Measurements from ENCODE around the gene PPP1R12B.
"Not testable (repeated sequence)": the region's sequence is repeated elsewhere in the genome, so short reads cannot be mapped to it uniquely, and the experiment has no call there.

The PPP1R12B gene

DNA sequence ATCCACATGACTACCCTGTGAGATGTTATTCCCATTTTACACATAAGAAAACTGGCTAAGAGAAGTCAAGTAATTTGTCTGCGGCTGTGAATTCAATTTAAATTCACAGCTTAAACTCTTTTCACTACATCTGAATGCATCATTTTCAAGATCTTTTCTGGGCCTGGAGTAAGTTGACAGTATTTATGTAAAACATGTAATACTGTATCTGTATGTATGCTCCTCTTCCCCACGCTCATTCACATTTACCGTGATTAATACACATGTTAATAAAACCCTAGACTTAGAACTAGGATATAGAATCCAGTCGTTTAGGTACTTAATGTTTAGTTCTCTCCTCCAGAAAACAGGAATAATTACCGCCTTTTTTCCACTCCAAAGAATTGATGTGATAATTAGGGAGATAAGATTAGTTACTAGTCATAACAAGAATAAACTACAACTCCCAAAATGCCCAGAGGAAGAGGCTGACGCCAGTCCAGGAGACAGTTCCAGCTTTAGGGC lies 442 bp upstream of the PPP1R12B start:
- DNase-seq = no peak

DNA sequence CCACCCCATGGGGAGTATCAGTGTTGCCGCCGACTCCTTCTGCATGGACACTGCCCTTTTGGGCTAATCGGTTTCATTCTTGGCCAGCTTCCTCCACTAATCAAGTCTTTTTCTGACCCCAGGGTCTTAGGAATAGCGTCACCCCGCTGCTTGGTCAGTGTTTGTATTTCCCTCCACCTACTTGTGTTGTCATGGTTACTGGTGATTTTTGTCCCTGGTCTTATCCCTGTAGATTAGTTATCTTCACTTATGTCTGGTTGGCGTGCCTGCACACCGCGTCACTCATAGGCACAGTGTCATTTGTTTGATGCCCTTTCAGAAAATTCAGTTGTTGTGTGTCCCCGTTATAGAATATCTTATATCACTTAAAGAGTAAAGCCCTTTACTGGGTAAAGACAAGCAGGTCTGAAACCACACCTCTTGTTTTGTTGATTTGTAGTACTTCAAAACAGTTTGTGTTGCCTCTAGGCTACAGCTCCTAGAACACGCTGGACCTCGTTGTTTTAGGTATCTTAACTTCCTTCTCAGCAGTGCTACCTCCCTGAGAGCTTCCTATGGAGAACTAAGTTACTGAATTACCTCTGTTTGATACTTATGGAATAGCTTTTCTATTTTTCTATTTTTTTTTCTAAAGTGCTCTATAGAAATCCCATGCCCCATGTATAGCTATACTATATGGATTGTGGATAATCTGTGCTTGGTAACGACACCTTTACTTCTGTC lies 868 bp downstream of the PPP1R12B start:
- no peak for DNase-seq

DNA sequence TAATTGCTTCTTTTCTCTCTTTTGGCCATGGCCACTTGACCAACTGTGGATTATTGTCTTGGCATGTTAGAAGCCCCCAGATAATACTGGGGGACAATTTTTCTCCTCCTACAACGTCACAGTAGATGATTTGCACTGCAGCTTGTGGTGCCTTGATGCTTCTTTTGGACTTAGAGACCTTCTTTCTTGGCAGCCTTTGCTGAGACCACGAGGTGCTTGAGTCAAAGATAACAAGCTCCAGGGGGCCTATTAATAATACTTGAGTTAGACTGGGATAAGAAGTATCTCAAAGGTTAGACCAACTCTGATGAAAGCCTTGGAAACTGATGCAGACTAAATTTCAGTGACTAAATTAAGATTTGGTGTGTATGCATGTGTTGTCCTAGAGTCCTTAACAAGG lies 3.2 kb downstream of the PPP1R12B start:
- no peak for DNase-seq

DNA sequence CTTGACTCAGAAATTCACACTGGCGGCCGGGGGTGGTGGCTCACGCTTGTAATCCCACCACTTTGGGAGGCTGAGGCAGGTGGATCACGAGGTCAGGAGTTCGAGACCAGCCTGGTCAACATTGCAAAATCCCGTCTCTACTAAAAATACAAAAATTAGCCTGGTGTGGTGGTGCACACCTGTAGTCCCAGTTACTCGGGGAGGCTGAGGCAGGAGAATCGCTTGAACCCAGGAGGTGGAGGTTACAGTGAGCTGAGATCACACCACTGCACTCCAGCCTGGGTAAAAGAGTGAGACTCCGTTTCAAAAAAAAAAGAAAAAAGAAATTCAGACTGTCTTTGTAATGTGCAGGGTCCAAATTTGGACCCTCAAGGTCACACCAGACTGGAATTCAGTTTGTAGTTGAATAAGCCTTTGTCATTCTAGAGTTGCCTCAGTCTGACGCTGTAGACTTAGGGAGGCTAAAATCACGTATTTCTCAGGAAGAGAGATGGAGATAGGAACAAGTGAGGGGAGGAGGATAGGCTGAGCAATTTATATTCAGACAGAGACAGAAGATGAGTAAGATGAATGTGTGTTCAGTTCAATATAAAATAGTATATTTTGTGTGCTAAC lies 4.2 kb downstream of the PPP1R12B start:
- not testable (repeated sequence) for DNase-seq

DNA sequence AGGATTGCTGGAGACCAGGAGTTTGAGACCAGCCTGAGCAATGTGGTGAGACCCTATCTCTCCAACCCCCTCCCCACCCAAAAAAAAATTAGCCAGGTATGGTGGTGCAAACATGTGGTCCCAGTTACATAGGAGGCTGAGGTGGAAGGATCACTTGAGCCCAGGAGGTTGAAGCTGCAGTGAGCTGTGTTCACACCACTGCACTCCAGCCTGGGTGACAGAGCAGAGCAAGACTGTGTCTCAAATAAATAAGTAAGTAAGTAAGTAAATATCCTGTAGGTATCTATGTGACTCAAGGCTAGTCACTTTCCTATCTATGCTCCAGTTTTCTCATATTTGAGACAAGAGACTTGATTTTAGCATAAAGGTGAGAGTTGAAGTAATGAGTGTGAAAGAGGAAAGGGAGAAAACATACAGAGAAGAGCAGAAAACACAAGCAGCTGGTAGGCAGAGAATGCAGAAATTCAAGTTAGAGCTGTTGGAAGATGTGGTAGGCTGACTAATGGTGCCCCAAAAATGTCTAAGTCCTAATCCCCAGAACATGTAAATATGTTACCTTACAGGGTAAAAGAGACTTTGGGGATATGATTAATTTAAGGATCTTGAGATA lies 7.5 kb downstream of the PPP1R12B start:
- no peak for DNase-seq

DNA sequence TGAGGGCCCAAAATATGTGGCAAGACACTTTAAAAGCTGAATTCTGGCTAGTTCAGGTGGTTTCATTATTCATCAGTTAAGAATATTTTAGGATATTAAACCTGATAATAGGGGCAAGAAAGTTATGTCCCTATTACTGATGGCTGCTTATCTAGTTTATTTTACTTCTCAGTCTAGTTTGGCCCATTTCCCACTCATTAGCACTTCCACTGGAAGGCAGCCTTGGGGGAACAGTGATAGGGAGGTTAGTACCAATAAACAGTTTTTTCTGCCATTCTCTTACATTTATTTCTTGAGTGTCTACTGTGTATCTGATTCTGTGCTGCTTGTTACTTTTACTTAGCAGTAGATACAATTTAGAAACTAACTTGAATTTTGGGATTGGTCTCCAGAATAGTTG lies 9.0 kb downstream of the PPP1R12B start:
- no peak for DNase-seq

DNA sequence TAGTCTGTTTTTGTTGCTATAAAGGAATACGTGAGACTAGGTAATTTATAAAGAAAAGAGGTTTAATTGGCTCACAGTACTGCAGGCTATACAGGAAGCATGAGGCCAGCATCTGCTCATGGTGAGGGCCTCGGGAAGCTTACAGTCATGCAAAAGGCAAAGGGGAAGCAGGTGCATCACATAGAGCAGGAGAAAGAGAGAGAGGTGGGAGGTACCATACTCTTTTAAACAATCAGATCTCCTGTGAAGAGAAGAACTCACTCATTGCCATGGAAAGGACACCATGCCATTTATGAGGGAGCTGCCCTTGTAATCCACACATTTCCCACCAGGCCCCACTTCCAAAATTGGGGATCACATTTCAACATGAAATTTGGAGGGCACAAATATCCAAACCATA lies 12.7 kb downstream of the PPP1R12B start:
- no peak for DNase-seq

DNA sequence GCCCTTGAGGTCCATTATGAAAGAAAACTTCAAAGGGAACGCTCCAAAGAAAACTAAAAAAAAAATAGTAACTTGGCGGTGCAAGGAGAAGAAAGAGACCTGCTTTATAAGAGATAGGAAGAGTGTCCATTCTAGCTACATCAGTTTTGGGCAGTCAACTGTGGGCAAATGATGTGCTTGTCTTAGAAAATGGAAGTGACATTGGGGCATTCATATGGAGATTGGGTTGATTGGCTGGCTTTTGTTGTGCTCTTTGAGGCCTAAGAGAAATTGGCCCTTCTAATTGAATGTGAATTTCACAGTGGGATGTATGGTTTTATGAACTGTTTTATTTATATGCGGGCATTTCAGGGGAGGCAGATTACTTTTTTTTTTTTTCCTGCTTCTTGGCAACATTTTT lies 13.2 kb downstream of the PPP1R12B start:
- DNase-seq = no peak

DNA sequence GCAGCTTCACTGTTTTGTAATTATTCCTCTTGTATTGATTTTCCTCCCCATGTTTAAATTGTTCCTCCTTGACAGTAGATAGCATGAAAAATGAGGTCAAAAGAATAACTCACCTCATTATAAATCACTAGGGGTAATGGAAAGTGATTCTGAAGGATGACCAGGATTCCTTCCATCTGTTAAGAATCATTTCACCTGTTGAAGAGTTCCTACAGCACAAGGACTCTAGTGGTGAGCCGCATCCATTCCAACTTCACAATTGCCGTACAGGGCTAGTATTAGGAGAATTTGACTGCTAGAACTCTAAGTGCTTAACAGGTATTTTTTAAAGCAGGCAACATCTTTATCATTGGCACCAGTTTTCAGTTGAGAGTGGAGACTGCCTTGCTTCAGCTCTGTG lies 13.7 kb downstream of the PPP1R12B start:
- DNase-seq = no peak

DNA sequence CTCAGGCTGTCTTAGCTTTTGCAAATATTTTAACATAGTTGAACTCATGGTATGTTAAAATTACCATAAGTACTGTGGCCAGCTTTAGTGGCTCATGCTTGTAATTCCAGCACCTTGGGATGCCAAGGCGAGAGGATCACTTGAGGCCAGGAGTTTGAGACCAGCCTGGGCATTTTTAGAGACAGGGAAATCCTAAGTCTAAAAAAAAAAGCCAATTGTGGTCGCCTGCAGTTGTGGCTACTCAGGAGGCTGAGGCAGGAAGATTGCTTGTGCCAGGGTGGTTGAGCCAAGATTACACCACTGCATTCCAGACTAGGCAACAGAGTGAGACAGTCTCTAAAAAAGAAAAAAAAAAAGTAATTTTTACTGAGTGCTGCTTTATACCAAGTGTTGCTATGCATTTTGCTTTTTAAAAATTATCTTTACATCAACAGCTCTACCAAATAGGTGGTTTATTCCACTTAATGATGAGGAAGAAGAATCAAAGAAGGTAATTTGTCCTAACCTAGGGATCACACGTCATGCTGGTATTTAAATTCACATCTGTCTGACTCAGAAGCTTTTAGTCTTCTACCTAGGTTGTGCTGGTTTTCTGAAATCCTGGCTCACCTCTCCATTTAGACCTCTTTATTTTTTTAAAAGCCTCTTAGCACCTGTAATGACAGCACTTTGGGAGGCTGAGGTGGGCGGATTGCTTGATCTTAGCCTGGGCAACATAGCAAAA lies 16.8 kb downstream of the PPP1R12B start:
- no peak for DNase-seq

DNA sequence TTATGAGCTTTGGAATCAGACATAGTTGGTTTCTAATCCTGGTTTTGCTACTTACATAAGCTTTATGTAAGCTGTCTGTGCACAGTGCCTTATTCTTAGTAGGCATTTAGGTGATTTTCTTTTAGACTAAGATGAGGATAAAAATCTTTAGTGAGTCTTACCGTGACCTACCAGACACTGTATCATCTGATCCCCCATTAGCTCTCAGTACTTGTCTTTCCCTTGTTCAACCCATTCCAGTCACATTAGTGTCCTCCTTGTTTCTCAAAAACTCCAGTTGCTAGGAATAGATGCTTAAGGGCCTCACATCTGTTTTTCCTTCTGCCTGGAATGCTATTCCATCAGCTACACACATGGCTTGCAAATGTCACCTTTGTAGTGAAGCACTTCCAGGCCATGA lies 18.8 kb downstream of the PPP1R12B start:
- DNase-seq = no peak

DNA sequence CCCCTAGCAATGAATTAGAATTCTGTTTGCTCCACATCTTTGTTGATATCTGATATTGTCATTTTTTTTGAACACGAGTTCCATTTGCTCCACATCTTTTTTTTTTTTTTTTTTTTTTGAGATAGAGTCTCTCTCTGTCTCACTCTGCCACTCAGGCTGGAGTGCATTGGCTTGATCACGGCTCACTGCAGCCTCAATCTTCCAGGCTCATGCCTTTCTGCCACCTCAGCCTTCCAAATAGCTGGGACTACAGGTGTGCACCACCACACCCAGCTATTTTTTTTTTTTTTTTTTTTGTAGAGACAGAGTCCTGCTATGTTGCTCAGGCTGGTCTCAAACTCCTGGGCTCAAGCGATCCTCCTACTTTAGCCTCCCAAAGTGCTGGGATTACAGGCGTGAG lies 22.4 kb downstream of the PPP1R12B start:
- DNase-seq = not testable (repeated sequence)

DNA sequence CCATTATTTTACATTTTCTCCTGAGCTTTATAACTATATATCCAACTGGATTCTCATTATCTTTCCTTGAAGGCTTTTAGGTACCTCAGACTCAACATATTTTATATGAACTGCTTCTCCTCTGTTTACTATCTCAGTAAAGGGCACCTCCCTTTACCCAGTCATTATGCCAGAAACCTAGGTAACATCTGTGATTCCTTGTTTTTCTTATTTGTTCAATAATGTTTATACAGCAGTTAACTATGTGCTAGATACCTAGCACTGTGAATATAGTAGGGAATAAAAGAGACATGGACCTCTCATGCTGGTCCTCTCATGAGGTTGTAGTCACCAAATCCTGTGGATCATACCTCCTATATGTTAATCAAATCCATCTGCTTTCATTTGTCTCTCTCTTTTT lies 25.6 kb downstream of the PPP1R12B start:
- DNase-seq = no peak

DNA sequence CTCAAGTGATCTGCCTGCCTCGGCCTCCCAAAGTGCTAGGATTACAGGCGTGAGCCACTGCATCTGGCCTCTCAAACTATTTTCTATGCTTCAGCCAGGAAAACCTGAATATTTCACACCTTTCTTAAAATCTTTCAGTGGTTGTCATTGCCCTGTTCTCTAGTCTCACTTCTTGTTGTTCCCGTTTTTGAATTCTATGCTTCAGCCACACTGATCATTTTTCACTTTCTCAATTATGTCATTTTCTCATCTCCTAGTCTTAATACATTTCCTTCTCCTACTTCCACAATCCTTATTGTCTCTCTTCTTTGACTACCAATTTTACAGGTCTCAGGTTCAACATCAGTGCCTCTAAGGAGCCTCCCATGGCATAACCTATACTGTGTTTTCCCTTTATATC lies 26.7 kb downstream of the PPP1R12B start:
- DNase-seq = not testable (repeated sequence)

DNA sequence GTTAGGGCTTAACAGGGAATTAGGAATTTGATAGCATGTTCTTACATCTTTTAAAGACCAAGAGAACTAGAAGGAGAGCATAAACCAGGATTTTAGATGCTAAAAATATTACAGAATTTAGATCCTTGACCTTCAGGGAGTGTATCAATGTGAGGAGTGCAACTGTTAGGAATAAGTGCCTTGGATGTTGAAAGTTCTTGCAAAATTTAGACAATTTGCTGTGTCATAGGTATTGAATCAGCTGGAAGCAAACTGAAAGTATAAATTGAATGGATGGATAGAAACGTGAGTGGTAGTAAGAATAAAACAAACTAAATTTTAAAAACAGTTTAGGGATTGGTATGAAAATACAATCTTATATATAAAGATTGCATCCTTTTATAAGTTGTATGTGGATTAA lies 27.7 kb downstream of the PPP1R12B start:
- no peak for DNase-seq

DNA sequence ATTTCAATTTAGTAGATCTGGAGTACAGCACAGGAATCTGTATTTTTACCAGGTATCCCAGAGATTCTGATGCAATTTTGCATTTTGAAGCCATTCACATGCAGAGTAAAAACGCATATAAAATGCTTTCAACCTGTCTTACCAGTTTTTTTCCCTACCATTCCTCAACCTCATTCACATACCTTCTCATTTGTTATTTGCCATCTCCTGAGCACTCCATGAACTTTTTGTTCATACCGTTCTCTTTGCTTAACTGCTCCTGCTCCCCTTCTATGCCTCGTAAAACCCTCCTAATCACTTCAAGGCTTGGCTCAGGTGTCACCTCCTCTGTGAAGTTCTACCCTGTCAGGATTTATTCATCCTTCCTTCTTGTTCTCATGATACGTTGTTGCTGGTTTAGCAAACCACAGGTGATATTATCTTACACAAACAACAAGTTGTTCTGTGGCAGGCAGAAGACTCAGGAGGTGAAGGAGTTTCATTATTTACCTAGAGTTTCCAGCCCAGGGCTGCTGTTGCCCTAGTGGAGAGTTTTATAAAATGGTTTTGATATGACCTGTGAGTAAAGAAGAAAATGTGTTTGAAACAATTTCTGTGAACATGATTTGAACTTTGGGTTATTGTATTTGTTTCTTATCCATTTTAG lies 31.5 kb downstream of the PPP1R12B start:
- DNase-seq = not testable (repeated sequence)

DNA sequence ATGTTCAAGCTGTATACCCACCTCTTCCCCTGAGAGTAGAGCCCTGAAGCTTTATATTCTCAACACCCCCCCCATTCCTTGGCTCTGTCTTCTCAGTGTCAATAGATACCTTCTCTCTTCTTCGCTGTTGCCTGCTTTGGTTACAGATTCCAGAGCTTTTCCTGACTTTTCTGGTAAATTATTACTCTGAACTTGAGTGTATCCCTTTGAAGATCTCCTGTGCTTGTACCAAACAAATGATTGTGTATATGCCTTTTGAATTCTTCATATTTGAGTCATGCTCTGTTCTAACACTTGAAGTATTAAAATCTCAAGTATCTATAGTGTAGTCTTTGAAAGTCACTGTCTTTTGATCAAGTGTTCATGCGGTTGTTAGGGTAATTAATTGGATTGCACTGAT lies 32.0 kb downstream of the PPP1R12B start:
- not testable (repeated sequence) for DNase-seq

DNA sequence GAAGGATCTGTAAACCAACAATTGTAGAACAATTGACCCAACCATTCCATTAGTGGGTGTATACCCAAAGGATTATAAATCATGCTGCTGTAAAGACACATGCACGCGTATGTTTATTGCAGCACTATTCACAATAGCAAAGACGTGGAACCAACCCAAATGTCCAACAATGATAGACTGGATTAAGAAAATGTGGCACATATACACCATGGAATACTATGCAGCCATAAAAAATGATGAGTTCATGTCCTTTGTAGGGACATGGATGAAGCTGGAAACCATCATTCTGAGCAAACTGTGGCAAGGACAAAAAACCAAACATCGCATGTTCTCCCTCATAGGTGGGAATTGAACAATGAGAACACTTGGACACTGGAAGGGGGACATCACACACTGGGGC lies 33.4 kb downstream of the PPP1R12B start:
- DNase-seq = not testable (repeated sequence)

DNA sequence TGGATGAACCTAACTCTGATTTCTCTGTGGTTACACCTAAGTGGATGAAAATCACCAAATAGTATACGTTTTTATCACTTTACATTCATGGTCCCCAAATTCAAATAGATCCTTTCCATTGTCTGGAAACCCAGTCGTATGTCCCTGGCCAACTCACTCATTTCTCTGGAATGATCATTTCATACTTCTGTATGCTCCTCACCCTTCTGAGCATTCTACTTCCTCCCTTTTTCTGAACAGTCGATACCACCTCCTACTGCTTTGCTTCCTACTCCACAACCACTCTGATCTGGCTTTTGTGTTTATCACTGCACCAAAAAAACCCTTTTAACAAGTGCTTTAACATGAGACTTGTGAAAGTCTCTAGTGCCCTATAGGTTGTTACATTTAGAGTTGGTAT lies 47.3 kb downstream of the PPP1R12B start:
- not testable (repeated sequence) for DNase-seq

DNA sequence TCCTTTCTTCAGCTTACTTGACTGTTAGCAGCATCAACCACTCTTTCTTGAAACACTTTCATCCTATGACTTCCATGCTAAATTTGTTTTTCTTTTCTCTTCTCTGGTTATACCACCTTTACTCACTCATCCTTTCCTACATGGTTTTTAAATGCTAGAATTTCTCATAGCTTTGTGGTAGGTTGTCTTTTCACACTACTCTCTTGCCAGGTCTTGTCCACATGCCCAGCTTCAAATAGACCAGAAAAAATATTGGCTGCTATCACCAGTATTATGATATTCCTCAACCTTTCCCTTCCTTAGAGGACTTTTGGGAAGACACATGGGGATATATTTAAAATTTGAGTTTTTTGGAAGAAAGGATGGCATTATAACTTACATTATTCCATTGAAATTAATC lies 48.8 kb downstream of the PPP1R12B start:
- DNase-seq = no peak

DNA sequence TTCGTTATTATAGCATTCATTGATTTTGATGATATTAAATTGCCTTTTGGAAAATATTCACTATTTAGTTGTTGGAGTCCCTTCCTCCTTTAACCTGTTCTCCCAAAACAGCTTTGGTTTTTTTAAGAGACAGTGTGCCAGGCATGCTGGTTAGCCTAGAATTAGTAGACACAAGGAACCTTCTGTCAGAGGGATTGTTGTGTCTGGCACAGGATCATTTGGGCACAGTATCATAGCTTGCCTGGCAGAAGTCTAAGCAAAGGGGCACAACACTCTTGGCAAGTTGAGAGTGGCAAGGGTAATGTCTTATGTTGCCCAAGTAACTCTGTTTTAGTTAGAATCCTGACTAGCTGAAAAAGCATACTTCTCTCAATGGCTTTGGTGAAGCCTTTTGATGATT lies 49.9 kb downstream of the PPP1R12B start:
- not testable (repeated sequence) for DNase-seq

DNA sequence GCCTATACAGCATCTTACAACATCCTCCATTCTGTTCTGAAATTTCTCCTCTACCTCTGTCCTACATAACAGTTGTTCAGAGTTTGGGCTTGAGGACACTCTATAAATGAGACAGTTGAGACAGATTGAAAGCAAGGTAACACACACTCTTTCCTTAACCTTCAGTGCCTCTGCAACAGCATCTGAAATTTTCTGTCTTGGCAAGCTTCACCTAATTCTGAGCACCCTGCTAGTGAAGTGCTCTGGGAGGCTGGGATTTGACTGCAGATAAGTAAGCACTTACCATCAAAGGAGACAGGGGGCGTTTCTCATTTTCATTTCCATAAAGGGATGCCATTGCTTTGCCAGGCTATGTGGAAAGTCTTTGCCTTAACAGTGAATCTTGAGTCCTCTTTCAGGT lies 53.3 kb downstream of the PPP1R12B start:
- not testable (repeated sequence) for DNase-seq

DNA sequence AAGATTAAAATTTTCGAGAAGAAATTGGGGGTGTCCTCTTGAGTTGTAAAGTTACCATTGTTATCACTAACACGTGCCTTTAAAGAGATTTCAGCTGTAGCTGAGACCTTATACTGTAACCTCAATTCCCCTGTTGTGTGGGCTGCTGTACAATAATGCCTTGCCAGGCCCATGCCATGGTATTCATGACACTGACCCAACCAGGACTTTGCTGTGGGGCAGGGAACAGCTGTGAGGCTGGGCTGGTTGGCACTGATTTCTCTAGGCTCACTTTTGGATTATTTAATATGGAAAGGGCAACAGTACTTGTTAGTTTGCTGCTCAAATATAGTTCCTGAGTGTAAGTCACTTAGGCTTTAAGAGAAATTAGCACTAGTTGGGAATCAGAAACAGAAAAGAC lies 54.9 kb downstream of the PPP1R12B start:
- DNase-seq = not testable (repeated sequence)
